ENCODE measurements around the gene CDH23.

DNA sequence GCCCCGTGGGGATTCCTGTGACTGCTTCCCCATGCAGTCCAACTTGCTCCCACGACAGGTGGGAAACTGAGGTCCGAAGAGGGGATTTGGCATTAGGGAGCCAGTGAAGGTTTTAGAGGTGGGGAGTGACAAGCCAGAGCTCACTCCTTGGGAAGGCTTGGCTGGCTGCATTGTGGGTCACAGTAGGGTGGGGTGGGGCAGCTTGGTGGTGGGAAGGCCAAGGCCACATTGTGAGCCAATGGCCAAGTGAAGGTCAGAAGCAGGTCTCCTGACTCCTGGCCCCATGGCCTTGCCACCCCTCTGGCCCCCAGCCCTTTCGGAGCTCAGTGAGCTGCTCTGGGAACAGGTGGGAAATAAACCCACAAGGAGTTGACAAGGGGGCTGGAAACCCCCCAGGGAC, 320.3 kb downstream of the CDH23 start:
- TF ChIP-seq ZNF70 (CRISPR knock-in tag; IDR thresholded peaks at IDR 0.05) (no peak), ARNTL (CRISPR knock-in tag; IDR thresholded peaks at IDR 0.05; ENCODE audit: borderline replicate concordance, low read depth) (no peak), PATZ1 (CRISPR knock-in tag; IDR thresholded peaks at IDR 0.05; ENCODE audit: borderline replicate concordance) (no peak), GLIS3 (CRISPR knock-in tag; IDR thresholded peaks at IDR 0.05) (no peak), SNAI2 (CRISPR knock-in tag; IDR thresholded peaks at IDR 0.05) (no peak), ZFP30 (CRISPR knock-in tag; IDR thresholded peaks at IDR 0.05) (no peak), ISL1 (CRISPR knock-in tag; IDR thresholded peaks at IDR 0.05) (no peak), TOX (CRISPR knock-in tag; IDR thresholded peaks at IDR 0.05; ENCODE audit: borderline replicate concordance) (no peak), ZNF8 (CRISPR knock-in tag; IDR thresholded peaks at IDR 0.05) (no peak)
- TF ChIP-seq, protein P1, sequence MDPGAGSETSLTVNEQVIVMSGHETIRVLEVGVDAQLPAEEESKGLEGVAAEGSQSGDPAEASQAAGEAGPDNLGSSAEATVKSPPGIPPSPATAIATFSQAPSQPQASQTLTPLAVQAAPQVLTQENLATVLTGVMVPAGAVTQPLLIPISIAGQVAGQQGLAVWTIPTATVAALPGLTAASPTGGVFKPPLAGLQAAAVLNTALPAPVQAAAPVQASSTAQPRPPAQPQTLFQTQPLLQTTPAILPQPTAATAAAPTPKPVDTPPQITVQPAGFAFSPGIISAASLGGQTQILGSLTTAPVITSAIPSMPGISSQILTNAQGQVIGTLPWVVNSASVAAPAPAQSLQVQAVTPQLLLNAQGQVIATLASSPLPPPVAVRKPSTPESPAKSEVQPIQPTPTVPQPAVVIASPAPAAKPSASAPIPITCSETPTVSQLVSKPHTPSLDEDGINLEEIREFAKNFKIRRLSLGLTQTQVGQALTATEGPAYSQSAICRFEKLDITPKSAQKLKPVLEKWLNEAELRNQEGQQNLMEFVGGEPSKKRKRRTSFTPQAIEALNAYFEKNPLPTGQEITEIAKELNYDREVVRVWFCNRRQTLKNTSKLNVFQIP (CRISPR knock-in tag; IDR thresholded peaks at IDR 0.05; ENCODE audit: borderline replicate concordance, low read depth) = no peak
